SK-N-SH (cell line): Measurements from ENCODE around the gene VPS11. TPM values are rescaled to one million over a fixed set of nuclear protein-coding genes. Genes with fewer than 3 reads are reported as not detected.

Experiments used
- CTCF ChIA-PET: fragments of 300-600, 350-600 bp; formaldehyde crosslinking; extraction: SDS; loops from one replicate; lab custom pipeline; 2021; lab: Yijun Ruan, JAX
- POLR2A ChIA-PET: fragments of 350-600 bp; sonication (Branson Sonifier 250); formaldehyde crosslinking; extraction: SDS; loops from one replicate; lab custom pipeline; 2020; ENCODE audit warnings: antibody characterized with exemption, inconsistent platforms; lab: Yijun Ruan, JAX
- DNase-seq: peaks from one replicate; pipeline ENCODE4 v3.0.0; 2012
- H2AFZ ChIP-seq: fragments of 200-600 bp; sonication (generic); 2 replicates; pipeline ENCODE4 v1.8.1; 2016; ENCODE audit warnings: antibody characterized with exemption, mild to moderate bottlenecking, low read depth
- H3F3A ChIP-seq: fragments of 200-600 bp; sonication (generic); replicated peaks from 2 replicates; pipeline ENCODE3; 2016; ENCODE audit warnings: antibody characterized with exemption, mild to moderate bottlenecking; ENCODE audit not compliant: insufficient read depth
- H3K27ac ChIP-seq, 2 experiments: fragments of 200-500 bp in 1 of 2; fragments of 200-600 bp in 1 of 2; sonication (Bioruptor generic) in 1 of 2; sonication (generic), shearing (Covaris generic) in 1 of 2; 2 replicates each; pipeline versions ENCODE4 v1.5.1 to v1.6.1; 2014 to 2016; ENCODE audit warnings: low read depth in 2 of 2, inconsistent platforms in 1 of 2, low read length in 1 of 2, mild to moderate bottlenecking in 1 of 2, mixed read lengths in 1 of 2
- H3K27me3 ChIP-seq: fragments of 200-600 bp; sonication (generic), shearing (Covaris generic); 2 replicates; pipeline ENCODE4 v1.6.1; 2016; ENCODE audit warnings: mixed run types; ENCODE audit not compliant: insufficient read depth
- H3K36me3 ChIP-seq, 2 experiments: fragments of 200-500 bp in 1 of 2; fragments of 200-600 bp in 1 of 2; sonication (Bioruptor generic) in 1 of 2; sonication (generic) in 1 of 2; replicated peaks in 1 of 2; 2 replicates each; pipeline versions ENCODE3 to v1.5.1; 2014 to 2016; ENCODE audit warnings: low read length in 1 of 2, mild to moderate bottlenecking in 1 of 2; ENCODE audit not compliant: insufficient read depth in 2 of 2, control insufficient read depth in 1 of 2
- H3K4me1 ChIP-seq, 2 experiments: fragments of 200-500 bp in 1 of 2; fragments of 200-600 bp in 1 of 2; sonication (Bioruptor generic) in 1 of 2; sonication (generic), shearing (Covaris generic) in 1 of 2; 2 replicates each; pipeline versions ENCODE4 v1.5.1 to v1.6.1; 2014 to 2016; ENCODE audit warnings: low read depth in 1 of 2, low read length in 1 of 2, mixed run types in 1 of 2; ENCODE audit not compliant: insufficient read depth in 2 of 2, control insufficient read depth in 1 of 2
- H3K4me2 ChIP-seq: fragments of 200-600 bp; sonication (generic), shearing (Covaris generic); 2 replicates; pipeline ENCODE4 v1.6.1; 2017; ENCODE audit warnings: mixed run types
- H3K4me3 ChIP-seq, 2 experiments: fragments of 200-500 bp in 1 of 2; fragments of 200-600 bp in 1 of 2; sonication (Bioruptor generic) in 1 of 2; sonication (generic), shearing (Covaris generic) in 1 of 2; 2 replicates each; pipeline versions ENCODE4 v1.5.1 to v1.8.1; 2014 to 2016; ENCODE audit warnings: low read depth in 2 of 2, inconsistent platforms in 1 of 2, low read length in 1 of 2, mild to moderate bottlenecking in 1 of 2, mixed read lengths in 1 of 2, moderate library complexity in 1 of 2
- H3K79me2 ChIP-seq: fragments of 200-600 bp; sonication (generic); 2 replicates; pipeline ENCODE4 v1.8.1; 2017; ENCODE audit warnings: mild to moderate bottlenecking; ENCODE audit not compliant: insufficient read depth
- H3K9ac ChIP-seq: fragments of 200-600 bp; sonication (generic); 2 replicates; pipeline ENCODE4 v1.6.1; 2017; ENCODE audit warnings: mixed run types
- H3K9me2 ChIP-seq: fragments of 200-600 bp; sonication (generic); 2 replicates; pipeline ENCODE4 v1.6.1; 2017; ENCODE audit warnings: mixed run types
- H3K9me3 ChIP-seq: fragments of 200-600 bp; sonication (generic); 2 replicates; pipeline ENCODE4 v1.6.1; 2017; ENCODE audit warnings: mixed run types, mild to moderate bottlenecking, moderate library complexity
- H4K20me1 ChIP-seq: fragments of 200-600 bp; sonication (generic); 2 replicates; pipeline ENCODE4 v1.6.1; 2017; ENCODE audit warnings: mild to moderate bottlenecking, mixed run types; ENCODE audit not compliant: insufficient read depth
- CHD2 ChIP-seq: fragments of 150-350 bp; IDR thresholded peaks from 2 replicates; pipeline ENCODE4 v1.6.1; 2018; ENCODE audit warnings: low read length; ENCODE audit not compliant: partially characterized antibody
- CTCF ChIP-seq: fragments of 200-600 bp; sonication (generic); IDR thresholded peaks from 2 replicates; pipeline ENCODE4 v1.6.1; 2017; ENCODE audit warnings: antibody characterized with exemption, mild to moderate bottlenecking, moderate library complexity
- EP300 ChIP-seq, 2 experiments: IDR thresholded peaks; 2 replicates each; pipeline versions ENCODE4 v1.4.0 to v1.6.1; 2012; ENCODE audit warnings: borderline replicate concordance in 1 of 2, low read depth in 1 of 2, low read length in 1 of 2
- EZH2phosphoT487 ChIP-seq: fragments of 200-600 bp; sonication (generic); IDR thresholded peaks from 2 replicates; pipeline ENCODE4 v1.6.1; 2017; ENCODE audit warnings: low read depth, mixed run types, mild to moderate bottlenecking, antibody characterized with exemption, moderate library complexity, borderline replicate concordance
- FOSL2 ChIP-seq: IDR thresholded peaks from 2 replicates; pipeline ENCODE4 v1.4.0; 2012; ENCODE audit warnings: low read depth, mild to moderate bottlenecking, moderate library complexity, borderline replicate concordance
- FOXJ3 ChIP-seq: sonication (generic); formaldehyde crosslinking; IDR thresholded peaks from 2 replicates; pipeline ENCODE4 v1.5.1; 2020; ENCODE audit warnings: mild to moderate bottlenecking, missing genetic modification reagents
- MEF2A ChIP-seq: IDR thresholded peaks from 2 replicates; pipeline ENCODE4 v1.4.0; 2012; ENCODE audit warnings: low read depth, borderline replicate concordance
- PBX3 ChIP-seq: IDR thresholded peaks from 2 replicates; pipeline ENCODE4; 2012
- RCOR1 ChIP-seq: fragments of 150-350 bp; IDR thresholded peaks from 2 replicates; pipeline ENCODE4 v1.6.1; 2017; ENCODE audit warnings: antibody characterized with exemption, low read length
- RFX5 ChIP-seq: IDR thresholded peaks from 2 replicates; pipeline ENCODE4 v1.6.1; 2012; ENCODE audit warnings: mild to moderate bottlenecking, improper control_type of control experiment, low read length
- RXRA ChIP-seq: IDR thresholded peaks from 2 replicates; pipeline ENCODE4 v1.4.0; 2012; ENCODE audit warnings: low read depth, mild to moderate bottlenecking, borderline replicate concordance
- SMC3 ChIP-seq: IDR thresholded peaks from 2 replicates; pipeline ENCODE4 v1.6.1; 2012; ENCODE audit warnings: low read depth, low read length, improper control_type of control experiment
- TAF1 ChIP-seq: IDR thresholded peaks from 2 replicates; pipeline ENCODE4 v1.6.1; 2012; ENCODE audit warnings: low read depth, mild to moderate bottlenecking, low read length, moderate library complexity, borderline replicate concordance
- USF1 ChIP-seq: IDR thresholded peaks from 2 replicates; pipeline ENCODE4 v1.4.0; 2012; ENCODE audit warnings: low read depth, borderline replicate concordance
- USF2 ChIP-seq: fragments of 150-350 bp; IDR thresholded peaks from 2 replicates; pipeline ENCODE4 v1.6.1; 2017; ENCODE audit warnings: antibody characterized with exemption, low read length, low read depth, borderline replicate concordance
- YY1 ChIP-seq: IDR thresholded peaks from 2 replicates; pipeline ENCODE4 v1.4.0; 2012; ENCODE audit warnings: low read depth, mild to moderate bottlenecking
- WGBS: methylation state at CpG from one replicate; pipeline ENCODE4 v1.1.6; 2017; ENCODE audit warnings: low lambda C conversion rate; 5-methylcytosine and 5-hydroxymethylcytosine counted together
- polyA plus RNA-seq, 3 experiments: library from polyadenylated mRNA; depleted of rRNA; stranded (reverse); fragments of >200 nt; gene quantifications; 2 replicates each; pipeline ENCODE4 v1.2.3, GENCODE V29; 2012
- TF ChIP-seq, protein P1 (sequence below): IDR thresholded peaks from 2 replicates; pipeline ENCODE4 v1.4.0; 2012; ENCODE audit warnings: low read depth, borderline replicate concordance

The VPS11 gene
- polyA plus RNA-seq, 1 of the 3 experiments (the other 2 are of a cell fraction) = 14.8 TPM

DNA sequence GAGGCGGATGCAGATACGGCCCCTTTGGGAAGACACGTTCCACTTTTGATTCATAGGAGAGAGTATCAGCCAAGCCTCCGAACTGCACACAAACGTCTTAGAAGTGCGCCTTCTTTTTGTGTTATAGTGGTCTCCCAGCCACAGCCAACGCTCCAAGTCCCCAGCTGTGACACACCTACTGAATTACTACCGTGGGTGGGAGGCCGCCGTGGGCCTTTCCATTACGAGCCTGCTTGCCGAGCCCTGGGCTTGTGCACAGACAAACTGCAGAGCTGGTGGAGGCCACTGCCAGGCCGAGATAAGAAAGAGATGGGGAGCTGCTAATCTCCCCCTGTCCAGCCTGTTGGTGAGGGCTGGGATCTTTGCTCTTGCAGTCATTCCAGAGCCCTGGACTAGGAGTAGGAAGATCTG, 17.8 kb downstream of the VPS11 start:
- TF ChIP-seq RCOR1 = no peak
- TF ChIP-seq SMC3 = no peak
- TF ChIP-seq RXRA = no peak
- TF ChIP-seq CHD2 = no peak
- TF ChIP-seq CTCF = no peak
- no peak for TF ChIP-seq TAF1
- no peak for TF ChIP-seq USF2
- TF ChIP-seq FOSL2 = no peak
- TF ChIP-seq RFX5 = no peak
- TF ChIP-seq MEF2A = no peak
- no peak for TF ChIP-seq EP300 (IDR thresholded peaks at IDR 0.05; ENCODE audit: borderline replicate concordance in 1 of 2, low read depth in 1 of 2, low read length in 1 of 2)
- TF ChIP-seq PBX3 = no peak
- Histone ChIP-seq H4K20me1 (no peaks in the 10 kb centered on the region), H3K27me3 (no peaks in the 10 kb centered on the region), H3K36me3 (peaks cover 10 to 34% of the 10 kb centered on the region in 2 experiments), H3K4me2 (peak overlapping the region; percentile 93), H3K9me2 (no peaks in the 10 kb centered on the region), H3K9ac (peak overlapping the region; percentile 82), H3K79me2 (peaks cover 18% of the 10 kb centered on the region), H3K4me1 (peaks cover 7 to 13% of the 10 kb centered on the region in 2 experiments; a peak in 2 of 4 replicates), H3K9me3 (no peaks in the 10 kb centered on the region), H3K27ac (peak overlapping the region; percentile 80 to 90; a peak in 3 of 4 replicates), H3K4me3 (peak overlapping the region; percentile 78 to 82), H3F3A (peaks cover 31% of the 10 kb centered on the region), H2AFZ (peak overlapping the region; percentile 50)
- ChIA-PET CTCF (interaction anchor here (0.7 to 2.4 kb wide), 10 partner anchors 9 to 255 kb away, joined by 3 to 8 read pairs (median 4); partner anchors contain the start of gene C2CD2L), POLR2A (interaction anchor here (0.5 to 3.2 kb wide), 10 partner anchors 10 to 238 kb away, joined by 3 to 31 read pairs (median 5); partner anchors contain the start of genes C2CD2L, DPAGT1 and VPS11)
- peak; percentile 41 for DNase-seq
- WGBS = 18% methylated on average over 3 of the region's 13 CpGs

DNA sequence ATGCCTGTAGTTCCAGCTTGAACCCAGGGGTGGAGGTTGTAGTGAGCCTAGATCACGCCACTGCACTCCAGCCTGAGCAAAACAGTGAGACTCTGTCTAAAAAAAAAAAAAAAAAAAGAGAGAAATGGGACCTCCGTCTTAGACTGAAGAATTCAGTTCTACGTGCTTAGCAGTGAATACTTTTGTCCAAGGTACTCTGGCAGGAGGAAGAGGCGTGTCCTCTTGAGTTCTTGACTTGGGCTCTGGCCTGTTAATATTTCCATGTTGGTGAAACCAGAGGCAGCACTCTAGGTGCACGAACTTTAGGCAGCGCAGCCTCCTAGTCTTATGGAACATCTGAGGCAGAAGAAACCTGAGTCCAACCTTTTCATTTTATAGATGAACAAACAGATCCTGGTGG, 19.5 kb downstream of the VPS11 start:
- Histone ChIP-seq H2AFZ (no peak overlapping the region), H3K9ac (no peak overlapping the region), H3K4me1 (peaks cover 14 to 16% of the 10 kb centered on the region in 2 experiments; a peak in 2 of 4 replicates), H3F3A (peaks cover 33% of the 10 kb centered on the region), H3K9me2 (no peaks in the 10 kb centered on the region), H4K20me1 (peaks cover 8% of the 10 kb centered on the region; the same call in 1 of the 2 replicates), H3K4me3 (no peak overlapping the region), H3K4me2 (no peak overlapping the region), H3K9me3 (no peaks in the 10 kb centered on the region), H3K27me3 (no peaks in the 10 kb centered on the region), H3K27ac (no peak overlapping the region), H3K79me2 (peaks cover 28% of the 10 kb centered on the region), H3K36me3 (peaks cover 19 to 30% of the 10 kb centered on the region in 2 experiments)
- ChIA-PET CTCF (interaction anchor here (2.4 kb wide), 1 partner anchor 16 kb away, joined by 6 read pairs; no protein-coding TSS in a partner anchor), POLR2A (interaction anchor here (2.8 to 3.1 kb wide), 2 partner anchors 19 to 20 kb away, joined by 10 to 13 read pairs; partner anchors contain the start of genes C2CD2L and VPS11)
- no peak for DNase-seq
- WGBS = 98% methylated on average over 6 of the region's 6 CpGs
- TF ChIP-seq, protein P1, sequence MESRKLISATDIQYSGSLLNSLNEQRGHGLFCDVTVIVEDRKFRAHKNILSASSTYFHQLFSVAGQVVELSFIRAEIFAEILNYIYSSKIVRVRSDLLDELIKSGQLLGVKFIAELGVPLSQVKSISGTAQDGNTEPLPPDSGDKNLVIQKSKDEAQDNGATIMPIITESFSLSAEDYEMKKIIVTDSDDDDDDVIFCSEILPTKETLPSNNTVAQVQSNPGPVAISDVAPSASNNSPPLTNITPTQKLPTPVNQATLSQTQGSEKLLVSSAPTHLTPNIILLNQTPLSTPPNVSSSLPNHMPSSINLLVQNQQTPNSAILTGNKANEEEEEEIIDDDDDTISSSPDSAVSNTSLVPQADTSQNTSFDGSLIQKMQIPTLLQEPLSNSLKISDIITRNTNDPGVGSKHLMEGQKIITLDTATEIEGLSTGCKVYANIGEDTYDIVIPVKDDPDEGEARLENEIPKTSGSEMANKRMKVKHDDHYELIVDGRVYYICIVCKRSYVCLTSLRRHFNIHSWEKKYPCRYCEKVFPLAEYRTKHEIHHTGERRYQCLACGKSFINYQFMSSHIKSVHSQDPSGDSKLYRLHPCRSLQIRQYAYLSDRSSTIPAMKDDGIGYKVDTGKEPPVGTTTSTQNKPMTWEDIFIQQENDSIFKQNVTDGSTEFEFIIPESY = no peak
- TF ChIP-seq EZH2phosphoT487 (no peak), CTCF (no peak), EP300 (IDR thresholded peaks at IDR 0.05; ENCODE audit: borderline replicate concordance in 1 of 2, low read depth in 1 of 2, low read length in 1 of 2) (no peak), YY1 (no peak), FOXJ3 (CRISPR knock-in tag) (no peak), USF1 (no peak)
